ENCODE data around the gene ESYT2.
"Not testable (repeated sequence)": the region's sequence is repeated elsewhere in the genome, so short reads cannot be mapped to it uniquely, and the experiment has no call there.

Gene ESYT2

GRCh38 chr7:158829342-158830210, at the start of gene ESYT2:
Gene ESYT2 (minus strand): TSS chr7:158829509. CDS start chr7:158829418, 91 bp downstream.
- peak; percentile 100 for DNase-seq (ENCODE audit: low read depth)

GRCh38 chr7:158878151-158879079, 49.1 kb upstream of the ESYT2 start:
- DNase-seq (ENCODE audit: low read depth): not testable (repeated sequence)

- DNase-seq (ENCODE audit: low read depth): no peak
These were observed 47.7 kb upstream of the ESYT2 start for GRCh38 chr7:158876984-158877383.

GRCh38 chr7:158869876-158870275, 40.6 kb upstream of the ESYT2 start:
- no peak for DNase-seq (ENCODE audit: low read depth)

GRCh38 chr7:158868764-158869410, 39.6 kb upstream of the ESYT2 start:
- DNase-seq (ENCODE audit: low read depth): no peak

- no peak for DNase-seq (ENCODE audit: low read depth)
These were observed 38.1 kb upstream of the ESYT2 start for GRCh38 chr7:158867214-158867984.

GRCh38 chr7:158865977-158866376, 36.7 kb upstream of the ESYT2 start:
- no peak for DNase-seq (ENCODE audit: low read depth)

GRCh38 chr7:158865462-158865922, 36.2 kb upstream of the ESYT2 start:
- no peak for DNase-seq (ENCODE audit: low read depth)

GRCh38 chr7:158864833-158865232, 35.5 kb upstream of the ESYT2 start:
- no peak for DNase-seq (ENCODE audit: low read depth)

GRCh38 chr7:158864507-158864820, 35.2 kb upstream of the ESYT2 start:
- DNase-seq (ENCODE audit: low read depth): no peak

- peak; percentile 48 for DNase-seq (ENCODE audit: low read depth)
These were observed 34.5 kb upstream of the ESYT2 start for GRCh38 chr7:158863611-158864506.

- peak; percentile 33 for DNase-seq (ENCODE audit: low read depth)
These were observed 33.8 kb upstream of the ESYT2 start for GRCh38 chr7:158862985-158863610.

- no peak for DNase-seq (ENCODE audit: low read depth)
These were observed 32.8 kb upstream of the ESYT2 start for GRCh38 chr7:158861936-158862704.

- DNase-seq (ENCODE audit: low read depth): no peak
These were observed 31.9 kb upstream of the ESYT2 start for GRCh38 chr7:158861004-158861787.

GRCh38 chr7:158860394-158860793, 31.1 kb upstream of the ESYT2 start:
- DNase-seq (ENCODE audit: low read depth): no peak

GRCh38 chr7:158858592-158859503, 29.5 kb upstream of the ESYT2 start:
- no peak for DNase-seq (ENCODE audit: low read depth)
